VCaP (cell line): ENCODE results near the gene NEK6.

ENCODE experiments used
- H3K27ac ChIP-seq: fragments of 450-650 bp; 2 replicates; pipeline ENCODE4 v1.5.1; 2017
- CTCF ChIP-seq: fragments of 450-650 bp; conservative IDR thresholded peaks from 2 replicates; pipeline ENCODE4 v1.5.1; 2017; ENCODE audit warnings: mild to moderate bottlenecking, moderate library complexity

Gene NEK6

GRCh38 chr9:124274226-124274625 lies 16.5 kb downstream of the NEK6 start:
- no peak for TF ChIP-seq CTCF
- H3K27ac ChIP-seq = no peak overlapping the region

- H3K27ac ChIP-seq = no peak overlapping the region
- TF ChIP-seq CTCF = no peak
Measured at GRCh38 chr9:124274738-124275137, 17.0 kb downstream of the NEK6 start.

- no peak for TF ChIP-seq CTCF
- no peak overlapping the region for H3K27ac ChIP-seq
Measured at GRCh38 chr9:124277420-124277819, 19.7 kb downstream of the NEK6 start.

- TF ChIP-seq CTCF = no peak
- no peak overlapping the region for H3K27ac ChIP-seq
Measured at GRCh38 chr9:124278054-124278540, 20.3 kb downstream of the NEK6 start.

- no peak for TF ChIP-seq CTCF
- peak overlapping the region; percentile 9; the same call in 1 of the 2 replicates for H3K27ac ChIP-seq
Measured at GRCh38 chr9:124279531-124280175, 21.9 kb downstream of the NEK6 start.

- TF ChIP-seq CTCF = no peak
- peak overlapping the region; percentile 9; the same call in 1 of the 2 replicates for H3K27ac ChIP-seq
Measured at GRCh38 chr9:124280176-124280691, 22.5 kb downstream of the NEK6 start.

GRCh38 chr9:124281931-124282371 lies 24.2 kb downstream of the NEK6 start:
- no peak for TF ChIP-seq CTCF
- H3K27ac ChIP-seq = no peak overlapping the region
